ENCODE measurements around the gene VWF. TPM values are rescaled to one million over a fixed set of nuclear protein-coding genes. Genes with fewer than 3 reads are reported as not detected.

VWF gene
- total and polyA plus RNA-seq, 2 experiments from 2014 or later, result 0.42 to 0.56 TPM

DNA sequence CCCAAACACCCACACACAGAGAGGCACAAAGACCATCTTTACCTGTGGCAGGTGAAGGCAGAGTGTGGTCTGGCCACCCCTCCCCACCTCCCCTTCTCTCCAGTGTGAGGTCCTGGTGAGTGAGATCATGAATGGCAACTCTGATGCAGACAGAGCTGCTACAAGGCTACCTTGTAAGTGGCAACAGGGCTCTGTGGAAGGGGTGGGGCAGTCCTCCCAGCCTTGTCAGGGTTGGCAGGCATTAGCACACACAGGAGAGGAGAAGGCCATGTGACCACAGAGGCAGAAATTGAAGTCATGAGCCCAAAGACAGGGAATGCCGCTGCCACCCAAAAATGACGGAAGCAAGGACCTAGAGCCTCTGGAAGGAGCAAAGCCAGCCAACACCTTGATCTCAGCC, 30.7 kb downstream of the VWF start:
- Mint-ChIP-seq H3K36me3 (ENCODE audit: low read depth) (peaks cover 4% of the 10 kb centered on the region; the same call in 2 of the 3 replicates), H3K9me3 (peaks cover 2% of the 10 kb centered on the region; the same call in 2 of the 3 replicates), H3K4me1 (peaks cover 11% of the 10 kb centered on the region; the same call in 2 of the 3 replicates), H3K27me3 (ENCODE audit: insufficient read depth, low read depth, poor library complexity) (peaks cover 8% of the 10 kb centered on the region), H3K27ac (no peak overlapping the region), H3K4me3 (no peak overlapping the region)
- DNase-seq (ENCODE audit: low spot score), result no peak
- Histone ChIP-seq H3K36me3 (ENCODE audit: insufficient read depth) (no peaks in the 10 kb centered on the region), H4K20me1 (replicated peaks; ENCODE audit: insufficient read depth) (no peaks in the 10 kb centered on the region), H3K4me3 (no peak overlapping the region), H3K27me3 (ENCODE audit: insufficient read depth) (no peaks in the 10 kb centered on the region), H3K4me1 (ENCODE audit: insufficient read depth) (peaks cover 3% of the 10 kb centered on the region), H3K27ac (ENCODE audit: low read depth) (no peak overlapping the region), H3K79me2 (replicated peaks; ENCODE audit: insufficient read depth) (no peaks in the 10 kb centered on the region), H3K9me2 (ENCODE audit: insufficient read depth) (no peaks in the 10 kb centered on the region), H2AFZ (no peak overlapping the region), H3K4me2 (no peak overlapping the region), H3F3A (replicated peaks; ENCODE audit: low read depth) (no peaks in the 10 kb centered on the region)
- ATAC-seq, result no peak
- TF ChIP-seq EZH2 (IDR thresholded peaks at IDR 0.05; ENCODE audit: low read depth, unreplicated experiment) (no peak), JUNB (IDR thresholded peaks at IDR 0.05; ENCODE audit: unreplicated experiment) (no peak), CREB1 (CRISPR knock-in tag; IDR thresholded peaks at IDR 0.05; ENCODE audit: low read depth) (no peak), STAT1 (IDR thresholded peaks at IDR 0.05; ENCODE audit: unreplicated experiment) (no peak)
- TF ChIP-seq, protein P1, sequence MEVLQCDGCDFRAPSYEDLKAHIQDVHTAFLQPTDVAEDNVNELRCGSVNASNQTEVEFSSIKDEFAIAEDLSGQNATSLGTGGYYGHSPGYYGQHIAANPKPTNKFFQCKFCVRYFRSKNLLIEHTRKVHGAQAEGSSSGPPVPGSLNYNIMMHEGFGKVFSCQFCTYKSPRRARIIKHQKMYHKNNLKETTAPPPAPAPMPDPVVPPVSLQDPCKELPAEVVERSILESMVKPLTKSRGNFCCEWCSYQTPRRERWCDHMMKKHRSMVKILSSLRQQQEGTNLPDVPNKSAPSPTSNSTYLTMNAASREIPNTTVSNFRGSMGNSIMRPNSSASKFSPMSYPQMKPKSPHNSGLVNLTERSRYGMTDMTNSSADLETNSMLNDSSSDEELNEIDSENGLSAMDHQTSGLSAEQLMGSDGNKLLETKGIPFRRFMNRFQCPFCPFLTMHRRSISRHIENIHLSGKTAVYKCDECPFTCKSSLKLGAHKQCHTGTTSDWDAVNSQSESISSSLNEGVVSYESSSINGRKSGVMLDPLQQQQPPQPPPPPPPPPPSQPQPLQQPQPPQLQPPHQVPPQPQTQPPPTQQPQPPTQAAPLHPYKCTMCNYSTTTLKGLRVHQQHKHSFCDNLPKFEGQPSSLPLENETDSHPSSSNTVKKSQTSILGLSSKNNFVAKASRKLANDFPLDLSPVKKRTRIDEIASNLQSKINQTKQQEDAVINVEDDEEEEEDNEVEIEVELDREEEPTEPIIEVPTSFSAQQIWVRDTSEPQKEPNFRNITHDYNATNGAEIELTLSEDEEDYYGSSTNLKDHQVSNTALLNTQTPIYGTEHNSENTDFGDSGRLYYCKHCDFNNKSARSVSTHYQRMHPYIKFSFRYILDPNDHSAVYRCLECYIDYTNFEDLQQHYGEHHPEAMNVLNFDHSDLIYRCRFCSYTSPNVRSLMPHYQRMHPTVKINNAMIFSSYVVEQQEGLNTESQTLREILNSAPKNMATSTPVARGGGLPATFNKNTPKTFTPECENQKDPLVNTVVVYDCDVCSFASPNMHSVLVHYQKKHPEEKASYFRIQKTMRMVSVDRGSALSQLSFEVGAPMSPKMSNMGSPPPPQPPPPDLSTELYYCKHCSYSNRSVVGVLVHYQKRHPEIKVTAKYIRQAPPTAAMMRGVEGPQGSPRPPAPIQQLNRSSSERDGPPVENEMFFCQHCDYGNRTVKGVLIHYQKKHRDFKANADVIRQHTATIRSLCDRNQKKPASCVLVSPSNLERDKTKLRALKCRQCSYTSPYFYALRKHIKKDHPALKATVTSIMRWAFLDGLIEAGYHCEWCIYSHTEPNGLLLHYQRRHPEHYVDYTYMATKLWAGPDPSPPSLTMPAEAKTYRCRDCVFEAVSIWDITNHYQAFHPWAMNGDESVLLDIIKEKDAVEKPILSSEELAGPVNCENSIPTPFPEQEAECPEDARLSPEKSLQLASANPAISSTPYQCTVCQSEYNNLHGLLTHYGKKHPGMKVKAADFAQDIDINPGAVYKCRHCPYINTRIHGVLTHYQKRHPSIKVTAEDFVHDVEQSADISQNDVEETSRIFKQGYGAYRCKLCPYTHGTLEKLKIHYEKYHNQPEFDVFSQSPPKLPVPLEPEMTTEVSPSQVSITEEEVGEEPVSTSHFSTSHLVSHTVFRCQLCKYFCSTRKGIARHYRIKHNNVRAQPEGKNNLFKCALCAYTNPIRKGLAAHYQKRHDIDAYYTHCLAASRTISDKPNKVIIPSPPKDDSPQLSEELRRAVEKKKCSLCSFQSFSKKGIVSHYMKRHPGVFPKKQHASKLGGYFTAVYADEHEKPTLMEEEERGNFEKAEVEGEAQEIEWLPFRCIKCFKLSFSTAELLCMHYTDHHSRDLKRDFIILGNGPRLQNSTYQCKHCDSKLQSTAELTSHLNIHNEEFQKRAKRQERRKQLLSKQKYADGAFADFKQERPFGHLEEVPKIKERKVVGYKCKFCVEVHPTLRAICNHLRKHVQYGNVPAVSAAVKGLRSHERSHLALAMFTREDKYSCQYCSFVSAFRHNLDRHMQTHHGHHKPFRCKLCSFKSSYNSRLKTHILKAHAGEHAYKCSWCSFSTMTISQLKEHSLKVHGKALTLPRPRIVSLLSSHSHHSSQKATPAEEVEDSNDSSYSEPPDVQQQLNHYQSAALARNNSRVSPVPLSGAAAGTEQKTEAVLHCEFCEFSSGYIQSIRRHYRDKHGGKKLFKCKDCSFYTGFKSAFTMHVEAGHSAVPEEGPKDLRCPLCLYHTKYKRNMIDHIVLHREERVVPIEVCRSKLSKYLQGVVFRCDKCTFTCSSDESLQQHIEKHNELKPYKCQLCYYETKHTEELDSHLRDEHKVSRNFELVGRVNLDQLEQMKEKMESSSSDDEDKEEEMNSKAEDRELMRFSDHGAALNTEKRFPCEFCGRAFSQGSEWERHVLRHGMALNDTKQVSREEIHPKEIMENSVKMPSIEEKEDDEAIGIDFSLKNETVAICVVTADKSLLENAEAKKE (CRISPR knock-in tag; IDR thresholded peaks at IDR 0.05), result no peak
